GM23338 (cell line): ENCODE measurements around the gene MMS19. TPM values are rescaled to one million over a fixed set of nuclear protein-coding genes. Genes with fewer than 3 reads are reported as not detected.

Experiments
- ATAC-seq: fragments of 200-7000 bp; cut with Tn5 transposase; 3 replicates; pipeline ENCODE4 v1.9.1; 2020
- DNase-seq: peaks from one replicate; pipeline ENCODE4 v3.0.0-alpha.2; 2015; ENCODE audit warnings: low spot score
- H2AFZ ChIP-seq: fragments of 200-600 bp; sonication (generic); 2 replicates; pipeline ENCODE4 v1.8.0; 2016; ENCODE audit warnings: antibody characterized with exemption, mild to moderate bottlenecking, moderate library complexity
- H3F3A ChIP-seq: fragments of 200-600 bp; sonication (generic); replicated peaks from 2 replicates; pipeline ENCODE4 v1.8.0; 2017; ENCODE audit warnings: antibody characterized with exemption, mixed run types, low read depth
- H3K27ac ChIP-seq: fragments of 200-600 bp; sonication (generic); 2 replicates; pipeline ENCODE4 v1.6.1; 2016; ENCODE audit warnings: low read depth
- H3K27me3 ChIP-seq: fragments of 200-600 bp; sonication (generic); 2 replicates; pipeline ENCODE4 v1.8.0; 2016; ENCODE audit warnings: mild to moderate bottlenecking, mixed run types, moderate library complexity; ENCODE audit not compliant: insufficient read depth
- H3K36me3 ChIP-seq: fragments of 200-600 bp; sonication (generic); 2 replicates; pipeline ENCODE4 v1.8.0; 2016; ENCODE audit warnings: mild to moderate bottlenecking; ENCODE audit not compliant: insufficient read depth
- H3K4me1 ChIP-seq: fragments of 200-600 bp; sonication (generic); 2 replicates; pipeline ENCODE4 v1.8.0; 2016; ENCODE audit warnings: mild to moderate bottlenecking, moderate library complexity; ENCODE audit not compliant: insufficient read depth
- H3K4me2 ChIP-seq: fragments of 200-600 bp; sonication (generic); 2 replicates; pipeline ENCODE4 v1.7.1; 2017; ENCODE audit warnings: mixed run types
- H3K4me3 ChIP-seq: fragments of 200-600 bp; sonication (generic); 2 replicates; pipeline ENCODE4 v1.6.1; 2016; ENCODE audit warnings: mixed run types
- H3K79me2 ChIP-seq: fragments of 200-600 bp; sonication (generic); replicated peaks from 2 replicates; pipeline ENCODE4 v1.8.0; 2017; ENCODE audit warnings: mild to moderate bottlenecking; ENCODE audit not compliant: insufficient read depth
- H3K9me2 ChIP-seq: fragments of 200-600 bp; sonication (generic); 2 replicates; pipeline ENCODE4 v1.8.0; 2017; ENCODE audit not compliant: insufficient read depth
- H4K20me1 ChIP-seq: fragments of 200-600 bp; sonication (generic); replicated peaks from 2 replicates; pipeline ENCODE4 v1.8.0; 2017; ENCODE audit warnings: mild to moderate bottlenecking; ENCODE audit not compliant: insufficient read depth
- H3K27ac Mint-ChIP-seq: 2 replicates; pipeline ENCODE4 v1.8.0; 2020; ENCODE audit warnings: inconsistent platforms, mild to moderate bottlenecking, moderate library complexity, mixed read lengths
- H3K27me3 Mint-ChIP-seq: 3 replicates; pipeline ENCODE4 v1.8.0; 2022; ENCODE audit warnings: low read depth, mild to moderate bottlenecking, moderate library complexity, mixed read lengths, inconsistent platforms; ENCODE audit not compliant: insufficient read depth, poor library complexity
- H3K36me3 Mint-ChIP-seq: 3 replicates; pipeline ENCODE4 v1.8.0; 2021; ENCODE audit warnings: low read depth, mild to moderate bottlenecking, inconsistent platforms, moderate library complexity, mixed read lengths
- H3K4me1 Mint-ChIP-seq: 3 replicates; pipeline ENCODE4 v1.8.0; 2020; ENCODE audit warnings: mild to moderate bottlenecking, inconsistent platforms, mixed read lengths
- H3K4me3 Mint-ChIP-seq: 3 replicates; pipeline ENCODE4 v1.8.0; 2021; ENCODE audit warnings: moderate library complexity, mild to moderate bottlenecking, inconsistent platforms, mixed read lengths
- H3K9me3 Mint-ChIP-seq: 3 replicates; pipeline ENCODE4 v1.8.0; 2020; ENCODE audit warnings: moderate library complexity, mild to moderate bottlenecking, inconsistent platforms, mixed read lengths
- CREB1 ChIP-seq: fragments of 250-450 bp; sonication (Bioruptor Pico); IDR thresholded peaks from 2 replicates; pipeline ENCODE4 v1.5.0; 2020; ENCODE audit warnings: low read depth, mild to moderate bottlenecking, moderate library complexity
- CTCF ChIP-seq, 2 experiments: fragments of 200-600 bp in 1 of 2; sonication (generic) in 1 of 2; conservative IDR thresholded peaks; 2 replicates each; pipeline versions ENCODE4 v1.5.1 to v1.6.1; 2016 to 2017; ENCODE audit warnings: antibody characterized with exemption in 2 of 2, low read depth in 2 of 2, mild to moderate bottlenecking in 2 of 2, moderate library complexity in 1 of 2
- ETS1 ChIP-seq: IDR thresholded peaks from 2 replicates; pipeline ENCODE4 v1.6.1; 2016; ENCODE audit warnings: antibody characterized with exemption
- EZH2 ChIP-seq: fragments of 200-600 bp; sonication (generic); IDR thresholded peaks from one replicate; pipeline ENCODE4 v1.8.0; 2017; ENCODE audit warnings: antibody characterized with exemption, mild to moderate bottlenecking, low read depth; ENCODE audit not compliant: unreplicated experiment
- EZH2phosphoT487 ChIP-seq: fragments of 200-600 bp; sonication (generic); IDR thresholded peaks from one replicate; pipeline ENCODE4 v1.8.1; 2018; ENCODE audit warnings: antibody characterized with exemption; ENCODE audit not compliant: unreplicated experiment
- JUNB ChIP-seq: IDR thresholded peaks from one replicate; pipeline ENCODE4 v1.6.1; 2016; ENCODE audit warnings: antibody characterized with exemption; ENCODE audit not compliant: unreplicated experiment
- NANOG ChIP-seq: IDR thresholded peaks from 2 replicates; pipeline ENCODE4 v1.6.1; 2016; ENCODE audit warnings: antibody characterized with exemption, borderline replicate concordance
- REST ChIP-seq: IDR thresholded peaks from one replicate; pipeline ENCODE4 v1.6.1; 2018; ENCODE audit warnings: antibody characterized with exemption; ENCODE audit not compliant: unreplicated experiment
- STAT1 ChIP-seq: IDR thresholded peaks from one replicate; pipeline ENCODE4 v1.6.1; 2016; ENCODE audit warnings: antibody characterized with exemption; ENCODE audit not compliant: unreplicated experiment
- ZNF114 ChIP-seq: fragments of 250-450 bp; sonication (Bioruptor Pico); IDR thresholded peaks from 2 replicates; pipeline ENCODE4 v1.5.0; 2020; ENCODE audit warnings: mild to moderate bottlenecking, moderate library complexity
- ZNF331 ChIP-seq: fragments of 250-450 bp; sonication (Bioruptor Pico); IDR thresholded peaks from 2 replicates; pipeline ENCODE4 v1.5.0; 2020; ENCODE audit warnings: low read depth, mild to moderate bottlenecking, moderate library complexity
- ZNF462 ChIP-seq: fragments of 250-450 bp; sonication (Bioruptor Pico); IDR thresholded peaks from 2 replicates; pipeline ENCODE4 v1.5.0; 2020; ENCODE audit warnings: mild to moderate bottlenecking, moderate library complexity
- polyA plus RNA-seq: library from polyadenylated mRNA; unstranded; fragments of >200 nt; fragmentation: Nextera tagmentation; extraction: Ambion mirVana; gene quantifications from 2 replicates; pipeline ENCODE4 v1.2.1, GENCODE V29; 2016
- total RNA-seq: library from RNA; depleted of rRNA; stranded (reverse); fragments of >200 nt; shearing (Covaris generic); gene quantifications from 2 replicates; pipeline ENCODE4 v1.2.3, GENCODE V29; 2014

The MMS19 gene
- total and polyA plus RNA-seq, 2 experiments from 2014 or later, result 81.5 to 252 TPM

- peaks cover 90% of the 10 kb centered on the region for H3K36me3 Mint-ChIP-seq
Measured at GRCh38 chr10:97464226-97464625, 34.0 kb downstream of the MMS19 start.

More at GRCh38 chr10:97464226-97464625, 34.0 kb downstream of the MMS19 start:
- TF ChIP-seq ETS1, result no peak
- TF ChIP-seq NANOG, result no peak
- no peak for TF ChIP-seq ZNF331 (CRISPR knock-in tag)
- no peak for TF ChIP-seq REST
- no peak for TF ChIP-seq ZNF462 (CRISPR knock-in tag)
- no peak for TF ChIP-seq STAT1
- no peak for TF ChIP-seq ZNF114 (CRISPR knock-in tag)
- TF ChIP-seq JUNB, result no peak
- TF ChIP-seq CTCF (conservative IDR thresholded peaks at IDR 0.05; ENCODE audit: low read depth in 2 of 2), result no peak
- TF ChIP-seq EZH2, result no peak
- no peak for TF ChIP-seq EZH2phosphoT487
- no peak for TF ChIP-seq CREB1 (CRISPR knock-in tag)
- Histone ChIP-seq H3K9me2 (no peaks in the 10 kb centered on the region), H4K20me1 (peaks cover 5% of the 10 kb centered on the region), H3K36me3 (peaks cover 65% of the 10 kb centered on the region), H3K27me3 (no peaks in the 10 kb centered on the region), H3K4me1 (no peaks in the 10 kb centered on the region), H2AFZ (no peak overlapping the region), H3K79me2 (no peaks in the 10 kb centered on the region), H3K4me3 (no peak overlapping the region), H3K4me2 (no peak overlapping the region), H3K27ac (peak overlapping the region; percentile 73), H3F3A (peaks cover 32% of the 10 kb centered on the region)
- H3K27me3 Mint-ChIP-seq, result peaks cover 6% of the 10 kb centered on the region
- no peak for ATAC-seq
- no peak overlapping the region for H3K4me3 Mint-ChIP-seq
- no peaks in the 10 kb centered on the region for H3K9me3 Mint-ChIP-seq
- peak overlapping the region; percentile 86 for H3K27ac Mint-ChIP-seq
- H3K4me1 Mint-ChIP-seq, result peaks cover 5% of the 10 kb centered on the region; the same call in 1 of the 3 replicates
- DNase-seq, result no peak
